CD4-positive, alpha-beta T cell (primary cell): ENCODE results near the gene WBP1L. TPM values are rescaled to one million over a fixed set of nuclear protein-coding genes. Genes with fewer than 3 reads are reported as not detected.

ENCODE experiments used
- ATAC-seq: fragments of 200-7000 bp; cut with Tn5 transposase; one replicate; pipeline ENCODE4 v1.10.0; 2022; ENCODE audit warnings: mild to moderate bottlenecking; ENCODE audit not compliant: poor library complexity
- CTCF ChIA-PET: fragments of 350-600 bp; sonication (Branson Sonifier 250); formaldehyde crosslinking; loops from one replicate; lab custom pipeline; 2021; ENCODE audit warnings: antibody characterized with exemption, inconsistent platforms; lab: Charles Lee
- POLR2A ChIA-PET: fragments of 350-600 bp; sonication (Branson Sonifier 250); formaldehyde crosslinking; loops from one replicate; lab custom pipeline; 2021; ENCODE audit warnings: antibody characterized with exemption, inconsistent platforms; lab: Charles Lee
- DNase-seq, 14 experiments: peaks; one replicate each; pipeline ENCODE4 v3.0.0-alpha.2; 2013 to 2020; ENCODE audit warnings: mixed read lengths in 2 of 14
- H3K27ac ChIP-seq, 2 donors: one replicate each; pipeline versions ENCODE4 v1.5.1 to v1.7.0; 2013; ENCODE audit warnings: low read length in 2 of 2, low read depth in 1 of 2, mild to moderate bottlenecking in 1 of 2
- H3K27me3 ChIP-seq, 2 experiments: 1 replicate in 1 of 2; 2 replicates in 1 of 2; pipeline versions ENCODE4 v1.6.1 to v1.7.0; 2013; ENCODE audit warnings: low read length in 2 of 2, control low read depth in 1 of 2, mild to moderate bottlenecking in 1 of 2, moderate library complexity in 1 of 2; ENCODE audit not compliant: insufficient read depth in 2 of 2, control insufficient read depth in 1 of 2
- H3K36me3 ChIP-seq: one replicate; pipeline ENCODE4 v1.6.1; 2013; ENCODE audit warnings: low read length, control low read depth; ENCODE audit not compliant: insufficient read depth
- H3K4me1 ChIP-seq: one replicate; pipeline ENCODE4 v1.6.1; 2013; ENCODE audit warnings: low read length, control low read depth; ENCODE audit not compliant: insufficient read depth
- H3K4me3 ChIP-seq: one replicate; pipeline ENCODE4 v1.5.1; 2013; ENCODE audit warnings: mild to moderate bottlenecking, low read length, moderate library complexity
- H3K9me3 ChIP-seq, 2 experiments: 1 replicate in 1 of 2; 2 replicates in 1 of 2; pipeline versions ENCODE4 v1.6.1 to v1.7.0; 2013; ENCODE audit warnings: low read length in 2 of 2, mild to moderate bottlenecking in 2 of 2, control low read depth in 1 of 2, moderate library complexity in 1 of 2; ENCODE audit not compliant: control insufficient read depth in 1 of 2, insufficient read depth in 1 of 2
- H3K27ac Mint-ChIP-seq: one replicate; pipeline ENCODE4 v1.8.0; 2020; ENCODE audit warnings: mixed read lengths
- H3K27me3 Mint-ChIP-seq: one replicate; pipeline ENCODE4 v1.8.0; 2021; ENCODE audit warnings: mixed read lengths
- H3K36me3 Mint-ChIP-seq: one replicate; pipeline ENCODE4 v1.8.0; 2021; ENCODE audit warnings: low read depth, mixed read lengths
- H3K4me1 Mint-ChIP-seq: one replicate; pipeline ENCODE4 v1.8.0; 2021; ENCODE audit warnings: low read depth, mixed read lengths
- H3K4me3 Mint-ChIP-seq: one replicate; pipeline ENCODE4 v1.8.0; 2020; ENCODE audit warnings: mild to moderate bottlenecking, mixed read lengths
- H3K9me3 Mint-ChIP-seq: one replicate; pipeline ENCODE4 v1.8.0; 2020; ENCODE audit warnings: mixed read lengths
- intact Hi-C, 2 experiments: fragments of 100-400 bp; cut with DNase I in 1 of 2; cut with micrococcal nuclease in 1 of 2; formaldehyde crosslinking; loops; one replicate each; pipeline versions ENCODE4 v1.15.1 to v1.9.0; 2023 to 2025; cut with DNase I, micrococcal nuclease
- total RNA-seq, 174 experiments: library from RNA in 2 of 174; stranded (reverse) in 2 of 174; gene quantifications; one replicate each; pipeline ENCODE4 v1.2.3 and lab custom pipeline; 2021 to 2026
- TF ChIP-seq, protein P1 (sequence below): fragments of 200-600 bp; IDR thresholded peaks from one replicate; pipeline ENCODE4 v1.8.0; 2022; ENCODE audit warnings: antibody characterized with exemption, mild to moderate bottlenecking

WBP1L gene
- total RNA-seq, 2 experiments from 2014 or later: 6.1 to 6.5 TPM

DNA sequence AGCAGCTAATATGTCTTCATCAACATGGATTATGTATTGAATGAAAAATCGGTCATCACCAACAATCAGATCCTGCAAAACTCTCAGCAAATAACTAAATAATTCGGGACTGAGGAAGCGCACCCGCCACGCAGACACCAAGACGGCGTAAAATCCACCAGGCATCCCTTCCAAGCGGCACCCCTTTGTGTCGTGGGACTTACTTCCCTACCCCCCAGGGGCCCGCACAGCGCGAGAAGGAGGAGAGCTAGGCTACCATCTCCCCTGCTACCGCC, 30.3 kb upstream of the WBP1L start:
- Mint-ChIP-seq H3K4me1 (peaks cover 61% of the 10 kb centered on the region), H3K36me3 (peaks cover 25% of the 10 kb centered on the region), H3K27me3 (no peaks in the 10 kb centered on the region), H3K27ac (peak overlapping the region; percentile 81), H3K9me3 (no peaks in the 10 kb centered on the region), H3K4me3 (peak overlapping the region; percentile 93)
- ChIA-PET POLR2A (interaction anchor here (0.8 to 4.1 kb wide), 14 partner anchors 8 to 319 kb away, joined by 3 to 91 read pairs (median 6); partner anchors contain the start of genes ACTR1A, TRIM8 and WBP1L), CTCF (interaction anchor here (0.8 to 6.2 kb wide), 7 partner anchors 12 to 101 kb away, joined by 3 to 30 read pairs (median 5); partner anchors contain the start of genes TRIM8 and WBP1L)
- no peak for DNase-seq
- intact Hi-C loops: loop anchor here (2.0 to 10.0 kb wide), 5 partner anchors 36 to 1359 kb away; partner anchors contain the start of genes BTRC (in 1 of the 2) and NOLC1 (in 1 of the 2)
- Histone ChIP-seq H3K27ac (peak overlapping the region; percentile 84 to 86), H3K36me3 (peaks cover 3% of the 10 kb centered on the region), H3K9me3 (no peaks in the 10 kb centered on the region), H3K4me3 (peak overlapping the region; percentile 98), H3K27me3 (no peaks in the 10 kb centered on the region), H3K4me1 (peaks cover 32% of the 10 kb centered on the region)
- TF ChIP-seq, protein P1, sequence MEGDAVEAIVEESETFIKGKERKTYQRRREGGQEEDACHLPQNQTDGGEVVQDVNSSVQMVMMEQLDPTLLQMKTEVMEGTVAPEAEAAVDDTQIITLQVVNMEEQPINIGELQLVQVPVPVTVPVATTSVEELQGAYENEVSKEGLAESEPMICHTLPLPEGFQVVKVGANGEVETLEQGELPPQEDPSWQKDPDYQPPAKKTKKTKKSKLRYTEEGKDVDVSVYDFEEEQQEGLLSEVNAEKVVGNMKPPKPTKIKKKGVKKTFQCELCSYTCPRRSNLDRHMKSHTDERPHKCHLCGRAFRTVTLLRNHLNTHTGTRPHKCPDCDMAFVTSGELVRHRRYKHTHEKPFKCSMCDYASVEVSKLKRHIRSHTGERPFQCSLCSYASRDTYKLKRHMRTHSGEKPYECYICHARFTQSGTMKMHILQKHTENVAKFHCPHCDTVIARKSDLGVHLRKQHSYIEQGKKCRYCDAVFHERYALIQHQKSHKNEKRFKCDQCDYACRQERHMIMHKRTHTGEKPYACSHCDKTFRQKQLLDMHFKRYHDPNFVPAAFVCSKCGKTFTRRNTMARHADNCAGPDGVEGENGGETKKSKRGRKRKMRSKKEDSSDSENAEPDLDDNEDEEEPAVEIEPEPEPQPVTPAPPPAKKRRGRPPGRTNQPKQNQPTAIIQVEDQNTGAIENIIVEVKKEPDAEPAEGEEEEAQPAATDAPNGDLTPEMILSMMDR: no peak
- ATAC-seq: peak; percentile 55

DNA sequence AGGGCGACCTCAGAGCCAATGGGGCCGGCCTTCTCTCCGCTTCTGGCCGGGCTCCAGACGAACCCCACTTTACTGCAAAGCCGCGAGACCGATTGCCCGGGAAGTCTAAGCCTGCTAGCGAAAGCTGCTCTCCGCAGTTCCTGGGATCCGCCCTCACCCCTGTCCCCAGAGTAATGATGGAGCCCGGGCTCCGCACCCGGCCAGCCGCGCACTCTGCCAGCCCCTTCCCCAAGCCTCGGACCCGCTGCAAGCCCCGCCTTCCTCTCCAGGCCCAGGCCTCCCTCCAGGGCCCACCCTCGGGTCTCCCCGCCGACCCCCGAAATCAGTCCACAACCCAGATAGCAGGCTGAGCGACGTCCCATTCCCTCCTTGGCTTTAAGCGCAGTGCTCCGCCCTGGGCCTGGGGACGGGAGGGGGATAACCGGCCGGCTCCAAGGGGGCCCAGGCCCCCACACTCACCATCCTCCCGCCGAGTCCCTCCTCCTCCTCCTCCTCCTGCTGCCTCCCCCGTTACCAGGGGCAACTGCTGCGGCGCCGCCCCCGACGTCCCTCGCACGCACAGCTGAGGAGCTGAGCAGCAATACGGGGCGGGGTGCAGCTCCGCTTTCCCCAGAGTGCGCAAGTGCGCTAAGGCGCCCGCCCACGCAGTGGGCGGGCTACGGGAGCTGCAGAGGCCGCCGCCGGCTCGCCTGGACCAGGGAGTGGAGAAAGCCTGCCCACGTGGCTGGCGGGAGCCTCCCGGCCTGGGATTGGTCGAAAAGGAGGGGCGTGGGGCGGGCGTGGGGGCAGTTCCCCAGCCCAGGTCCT, 29.7 kb upstream of the WBP1L start, which contains the start of gene ARL3:
Gene ARL3 (minus strand): TSS at position 584 of the 807 bp plus-strand sequence. CDS start 122 bp downstream, at position 462.
- H3K27ac Mint-ChIP-seq: peak within 1 kb of the TSS; percentile 81
- CTCF ChIA-PET: interaction anchor here (0.7 to 6.2 kb wide), 14 partner anchors 10 to 187 kb away, joined by 3 to 30 read pairs (median 4); partner anchors contain the start of genes TRIM8 and WBP1L
- Histone ChIP-seq H3K36me3 (peaks cover 3% of the 10 kb centered on the region), H3K27ac (peak within 1 kb of the TSS; percentile 84 to 86), H3K9me3 (no peaks in the 10 kb centered on the region), H3K4me3 (peak within 1 kb of the TSS; percentile 98), H3K4me1 (peaks cover 34% of the 10 kb centered on the region), H3K27me3 (no peaks in the 10 kb centered on the region)
- peak within 1 kb of the TSS; percentile 93 for H3K4me3 Mint-ChIP-seq
- H3K27me3 Mint-ChIP-seq: no peaks in the 10 kb centered on the region
- POLR2A ChIA-PET: interaction anchor here (0.8 to 4.1 kb wide), 23 partner anchors 9 to 896 kb away, joined by 3 to 91 read pairs (median 4); partner anchors contain the start of genes ACTR1A, CUEDC2, NT5C2 and OGA
- no peaks in the 10 kb centered on the region for H3K9me3 Mint-ChIP-seq
- peaks cover 25% of the 10 kb centered on the region for H3K36me3 Mint-ChIP-seq
- peaks cover 61% of the 10 kb centered on the region for H3K4me1 Mint-ChIP-seq
- DNase-seq: peak; percentile 82 to 98 (median 92)
- peak; percentile 89 for ATAC-seq
- TF ChIP-seq, protein P1: peak; percentile 46
- intact Hi-C loops: loop anchor here (1.0 to 10.0 kb wide), 8 partner anchors 29 to 1359 kb away; partner anchors contain the start of genes ACTR1A (in 2 of the 2), SUFU (in 2 of the 2), WBP1L (in 2 of the 2) and BTRC (in 1 of the 2)
